ENCODE results near the gene HILPDA. TPM values are rescaled to one million over a fixed set of nuclear protein-coding genes. Genes with fewer than 3 reads are reported as not detected.

HILPDA gene
- total RNA-seq = 13.1 TPM
- long read RNA-seq, transcript HILPDA-201 (2 exons, 1,349 nt) = major isoform, 27 of 31 reads
- long read RNA-seq, partial matches to known transcripts = 3 of 31 reads
- long read RNA-seq, other reads (novel, unspliced or antisense) = 0 of 31 reads

GRCh38 chr7:128455543-128456254 lies at the start of gene HILPDA:
Gene HILPDA (plus strand): TSS chr7:128455878. CDS start chr7:128457269, 1,391 bp downstream.
- TF ChIP-seq, protein P1, sequence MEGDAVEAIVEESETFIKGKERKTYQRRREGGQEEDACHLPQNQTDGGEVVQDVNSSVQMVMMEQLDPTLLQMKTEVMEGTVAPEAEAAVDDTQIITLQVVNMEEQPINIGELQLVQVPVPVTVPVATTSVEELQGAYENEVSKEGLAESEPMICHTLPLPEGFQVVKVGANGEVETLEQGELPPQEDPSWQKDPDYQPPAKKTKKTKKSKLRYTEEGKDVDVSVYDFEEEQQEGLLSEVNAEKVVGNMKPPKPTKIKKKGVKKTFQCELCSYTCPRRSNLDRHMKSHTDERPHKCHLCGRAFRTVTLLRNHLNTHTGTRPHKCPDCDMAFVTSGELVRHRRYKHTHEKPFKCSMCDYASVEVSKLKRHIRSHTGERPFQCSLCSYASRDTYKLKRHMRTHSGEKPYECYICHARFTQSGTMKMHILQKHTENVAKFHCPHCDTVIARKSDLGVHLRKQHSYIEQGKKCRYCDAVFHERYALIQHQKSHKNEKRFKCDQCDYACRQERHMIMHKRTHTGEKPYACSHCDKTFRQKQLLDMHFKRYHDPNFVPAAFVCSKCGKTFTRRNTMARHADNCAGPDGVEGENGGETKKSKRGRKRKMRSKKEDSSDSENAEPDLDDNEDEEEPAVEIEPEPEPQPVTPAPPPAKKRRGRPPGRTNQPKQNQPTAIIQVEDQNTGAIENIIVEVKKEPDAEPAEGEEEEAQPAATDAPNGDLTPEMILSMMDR (IDR thresholded peaks at IDR 0.05) = no peak

GRCh38 chr7:128406314-128407232 lies 49.1 kb upstream of the HILPDA start:
- H3K36me3 ChIP-seq = peaks cover 4% of the 10 kb centered on the region
- intact Hi-C loops (cut with DNase I) = no loop called here
- TF ChIP-seq, protein P1 (IDR thresholded peaks at IDR 0.05) = no peak
- H3K4me3 ChIP-seq = peak overlapping the region; percentile 75
- no peak for ATAC-seq
- DNase-seq = no peak
- H3K27me3 ChIP-seq (ENCODE audit: low read depth) = no peaks in the 10 kb centered on the region
- peaks cover 62% of the 10 kb centered on the region for H3K4me1 ChIP-seq
- peak overlapping the region; percentile 98 for H3K27ac ChIP-seq
- no peaks in the 10 kb centered on the region for H3K9me3 ChIP-seq

More at GRCh38 chr7:128455543-128456254, at the start of gene HILPDA:
- peaks cover 6% of the 10 kb centered on the region for H3K36me3 ChIP-seq
- peak within 1 kb of the TSS; percentile 98 for H3K4me3 ChIP-seq
- peak; percentile 97 for DNase-seq
- H3K27me3 ChIP-seq (ENCODE audit: low read depth) = no peaks in the 10 kb centered on the region
- intact Hi-C loops (cut with DNase I) = no loop called here
- peak within 1 kb of the TSS; percentile 88 for H3K27ac ChIP-seq
- peaks cover 41% of the 10 kb centered on the region for H3K4me1 ChIP-seq
- H3K9me3 ChIP-seq = no peaks in the 10 kb centered on the region
- peak; percentile 99 for ATAC-seq

DNA sequence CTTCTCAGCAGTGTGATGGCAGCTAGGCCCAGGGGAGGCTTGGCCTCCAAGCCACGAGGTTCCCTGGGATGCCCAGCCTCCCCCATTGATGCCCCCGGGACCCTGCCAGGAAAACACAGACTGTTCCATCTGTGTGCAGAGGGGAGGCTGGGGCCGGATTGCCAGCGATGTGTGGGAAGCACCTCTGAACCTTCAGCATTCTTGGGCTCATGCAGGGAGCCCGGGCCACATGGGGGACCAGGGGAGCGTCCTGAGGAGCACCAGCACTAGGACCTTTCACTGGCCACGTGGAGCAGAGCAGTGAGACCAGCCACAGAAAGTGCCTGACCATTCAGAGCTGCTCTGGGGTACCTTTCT lies 48.5 kb upstream of the HILPDA start:
- ATAC-seq = no peak
- intact Hi-C loops (cut with DNase I) = no loop called here
- H3K27ac ChIP-seq = peak overlapping the region; percentile 98
- H3K36me3 ChIP-seq = no peaks in the 10 kb centered on the region
- TF ChIP-seq, protein P1 (IDR thresholded peaks at IDR 0.05) = no peak
- no peaks in the 10 kb centered on the region for H3K27me3 ChIP-seq (ENCODE audit: low read depth)
- no peak for DNase-seq
- peaks cover 62% of the 10 kb centered on the region for H3K4me1 ChIP-seq
- peak overlapping the region; percentile 77 for H3K4me3 ChIP-seq
- H3K9me3 ChIP-seq = no peaks in the 10 kb centered on the region

GRCh38 chr7:128407751-128408708 lies 47.6 kb upstream of the HILPDA start:
- H3K9me3 ChIP-seq = no peaks in the 10 kb centered on the region
- H3K4me3 ChIP-seq = peak overlapping the region; percentile 77
- peaks cover 62% of the 10 kb centered on the region for H3K4me1 ChIP-seq
- ATAC-seq (no peak), DNase-seq (no peak)
- no peaks in the 10 kb centered on the region for H3K27me3 ChIP-seq (ENCODE audit: low read depth)
- H3K36me3 ChIP-seq = no peaks in the 10 kb centered on the region
- intact Hi-C loops (cut with DNase I) = no loop called here
- TF ChIP-seq, protein P1 (IDR thresholded peaks at IDR 0.05) = no peak
- H3K27ac ChIP-seq = peak overlapping the region; percentile 98
